CD4-positive, CD25-positive, alpha-beta regulatory T cell (primary cell): ENCODE data around the gene PODN. TPM values are rescaled to one million over a fixed set of nuclear protein-coding genes. Genes with fewer than 3 reads are reported as not detected.

Source experiments
- ATAC-seq, 2 donors: fragments of 150-1000 bp; cut with Tn5 transposase; one replicate each; pipeline ENCODE4 v1.10.0; 2021; ENCODE audit warnings: low read depth in 2 of 2, moderate number of reproducible peaks in 2 of 2, moderate library complexity in 1 of 2
- DNase-seq, 3 donors: peaks; one replicate each; pipeline versions ENCODE4 v3.0.0 to v3.0.0-alpha.2; 2012 to 2022; ENCODE audit warnings: mixed read lengths in 1 of 3
- H3K27ac ChIP-seq: one replicate; pipeline ENCODE4 v1.7.0; 2013; ENCODE audit warnings: mild to moderate bottlenecking, low read length; ENCODE audit not compliant: insufficient read depth, poor library complexity, severe bottlenecking
- H3K27me3 ChIP-seq: one replicate; pipeline ENCODE4 v1.7.0; 2013; ENCODE audit warnings: low read length; ENCODE audit not compliant: control insufficient read depth, insufficient read depth
- H3K36me3 ChIP-seq: one replicate; pipeline ENCODE4 v1.7.0; 2013; ENCODE audit warnings: mild to moderate bottlenecking, low read length, moderate library complexity; ENCODE audit not compliant: control insufficient read depth, insufficient read depth
- H3K4me1 ChIP-seq: 2 replicates; pipeline ENCODE4 v1.7.0; 2013; ENCODE audit warnings: mild to moderate bottlenecking, low read length; ENCODE audit not compliant: insufficient read depth, control insufficient read depth, poor library complexity, severe bottlenecking
- H3K4me3 ChIP-seq: one replicate; pipeline ENCODE4 v1.7.0; 2013; ENCODE audit warnings: low read depth, mild to moderate bottlenecking, low read length, moderate library complexity
- H3K9me3 ChIP-seq, 2 experiments: 1 replicate in 1 of 2; 2 replicates in 1 of 2; pipeline ENCODE4 v1.7.0; 2013; ENCODE audit warnings: low read length in 2 of 2, mild to moderate bottlenecking in 1 of 2, moderate library complexity in 1 of 2; ENCODE audit not compliant: control insufficient read depth in 2 of 2
- H3K27ac Mint-ChIP-seq, 3 donors: one replicate each; pipeline ENCODE4 v1.8.0; 2020 to 2022; ENCODE audit warnings: mild to moderate bottlenecking in 3 of 3, mixed read lengths in 3 of 3, moderate library complexity in 2 of 3
- H3K27me3 Mint-ChIP-seq: one replicate; pipeline ENCODE4 v1.8.0; 2022; ENCODE audit warnings: mild to moderate bottlenecking, mixed read lengths
- H3K36me3 Mint-ChIP-seq: one replicate; pipeline ENCODE4 v1.8.0; 2020; ENCODE audit warnings: mixed read lengths
- H3K4me1 Mint-ChIP-seq, 4 donors: one replicate each; pipeline ENCODE4 v1.8.0; 2020 to 2022; ENCODE audit warnings: mixed read lengths in 4 of 4, mild to moderate bottlenecking in 1 of 4
- H3K4me3 Mint-ChIP-seq, 4 donors: one replicate each; pipeline ENCODE4 v1.8.0; 2020 to 2022; ENCODE audit warnings: mild to moderate bottlenecking in 4 of 4, mixed read lengths in 4 of 4, moderate library complexity in 3 of 4
- H3K9me3 Mint-ChIP-seq, 7 donors: one replicate each; pipeline ENCODE4 v1.8.0; 2020 to 2022; ENCODE audit warnings: mixed read lengths in 7 of 7, mild to moderate bottlenecking in 3 of 7, moderate library complexity in 2 of 7
- polyA plus RNA-seq, 4 donors: library from polyadenylated mRNA; unstranded; fragments of 300-500 nt; fragmentation: Illumina TruSeq; gene quantifications; one replicate each; pipeline ENCODE4 v1.2.3, GENCODE V29; 2021
- total RNA-seq: library from RNA; stranded (reverse); gene quantifications from one replicate; pipeline ENCODE4 v1.2.3, GENCODE V29; 2022

Gene PODN
- total RNA-seq (not detected), polyA plus RNA-seq (not detected)

GRCh38 chr1:53061859-53062707 is at the start of gene PODN:
Gene PODN, plus strand, starts transcription at chr1:53062213. Its CDS starts 7,643 bp downstream, at chr1:53069856.
- no peak within 1 kb of the TSS for H3K27ac Mint-ChIP-seq
- H3K36me3 Mint-ChIP-seq = peaks cover 3% of the 10 kb centered on the region
- H3K9me3 Mint-ChIP-seq = peaks cover 0 to 3% (median 0%) of the 10 kb centered on the region in 7 donors
- DNase-seq (no peak), ATAC-seq (peak in 1 of 2 donors; percentile 17)
- Histone ChIP-seq H3K4me1 (peaks cover 10% of the 10 kb centered on the region), H3K9me3 (no peaks in the 10 kb centered on the region), H3K4me3 (no peak within 1 kb of the TSS), H3K36me3 (no peaks in the 10 kb centered on the region), H3K27ac (no peak within 1 kb of the TSS), H3K27me3 (peaks cover 20% of the 10 kb centered on the region)
- H3K4me3 Mint-ChIP-seq = peak within 1 kb of the TSS in 3 of 4 donors; percentile 39 to 69 (median 57)
- H3K27me3 Mint-ChIP-seq = peaks cover 63% of the 10 kb centered on the region
- H3K4me1 Mint-ChIP-seq = peaks cover 0 to 15% (median 0%) of the 10 kb centered on the region in 4 donors

- ATAC-seq = peak; percentile 99 to 100
- peak overlapping the region; percentile 78 to 92 (median 88) for H3K4me3 Mint-ChIP-seq
- Histone ChIP-seq H3K4me3 (peak overlapping the region; percentile 94), H3K27ac (peak overlapping the region; percentile 54), H3K27me3 (no peaks in the 10 kb centered on the region), H3K4me1 (peaks cover 20% of the 10 kb centered on the region), H3K36me3 (peaks cover 3% of the 10 kb centered on the region), H3K9me3 (no peaks in the 10 kb centered on the region)
- DNase-seq = peak; percentile 66 to 96 (median 87)
- H3K27ac Mint-ChIP-seq = peak overlapping the region; percentile 15 to 90 (median 90)
- no peaks in the 10 kb centered on the region for H3K27me3 Mint-ChIP-seq
- peaks cover 0 to 2% (median 0%) of the 10 kb centered on the region in 7 donors for H3K9me3 Mint-ChIP-seq
- H3K36me3 Mint-ChIP-seq = peaks cover 21% of the 10 kb centered on the region
- peaks cover 30 to 43% (median 35%) of the 10 kb centered on the region in 4 donors for H3K4me1 Mint-ChIP-seq
These were observed 47.1 kb upstream of the PODN start for GRCh38 chr1:53014791-53015507.

- Histone ChIP-seq H3K36me3 (peaks cover 3% of the 10 kb centered on the region), H3K9me3 (no peaks in the 10 kb centered on the region), H3K27me3 (no peaks in the 10 kb centered on the region), H3K4me3 (peak overlapping the region; percentile 94), H3K27ac (peak overlapping the region; percentile 54), H3K4me1 (peaks cover 20% of the 10 kb centered on the region)
- H3K36me3 Mint-ChIP-seq = peaks cover 21% of the 10 kb centered on the region
- peaks cover 0 to 2% (median 0%) of the 10 kb centered on the region in 7 donors for H3K9me3 Mint-ChIP-seq
- DNase-seq (no peak), ATAC-seq (no peak)
- H3K27me3 Mint-ChIP-seq = no peaks in the 10 kb centered on the region
- H3K27ac Mint-ChIP-seq = peak overlapping the region; percentile 15 to 90 (median 90)
- peak overlapping the region; percentile 78 to 92 (median 88) for H3K4me3 Mint-ChIP-seq
- H3K4me1 Mint-ChIP-seq = peaks cover 30 to 44% (median 35%) of the 10 kb centered on the region in 4 donors
These were observed 46.5 kb upstream of the PODN start for GRCh38 chr1:53015508-53015860.

- peaks cover 30 to 46% (median 35%) of the 10 kb centered on the region in 4 donors for H3K4me1 Mint-ChIP-seq
- Histone ChIP-seq H3K27me3 (no peaks in the 10 kb centered on the region), H3K4me3 (peak overlapping the region; percentile 94), H3K9me3 (no peaks in the 10 kb centered on the region), H3K36me3 (peaks cover 3% of the 10 kb centered on the region), H3K4me1 (peaks cover 20% of the 10 kb centered on the region), H3K27ac (no peak overlapping the region)
- ATAC-seq (no peak), DNase-seq (no peak)
- H3K9me3 Mint-ChIP-seq = no peaks in the 10 kb centered on the region
- H3K36me3 Mint-ChIP-seq = peaks cover 24% of the 10 kb centered on the region
- peak overlapping the region; percentile 24 to 91 (median 75) for H3K4me3 Mint-ChIP-seq
- H3K27me3 Mint-ChIP-seq = no peaks in the 10 kb centered on the region
- peak overlapping the region in 1 of 3 donors; percentile 24 for H3K27ac Mint-ChIP-seq
These were observed 45.3 kb upstream of the PODN start for GRCh38 chr1:53016705-53017104.

- no peak overlapping the region for H3K27ac Mint-ChIP-seq
- DNase-seq = no peak
- no peaks in the 10 kb centered on the region for H3K27me3 Mint-ChIP-seq
- Histone ChIP-seq H3K9me3 (no peaks in the 10 kb centered on the region), H3K36me3 (peaks cover 3% of the 10 kb centered on the region), H3K27me3 (no peaks in the 10 kb centered on the region), H3K27ac (no peak overlapping the region), H3K4me3 (no peak overlapping the region), H3K4me1 (peaks cover 9% of the 10 kb centered on the region)
- H3K36me3 Mint-ChIP-seq = peaks cover 24% of the 10 kb centered on the region
- no peaks in the 10 kb centered on the region for H3K9me3 Mint-ChIP-seq
- ATAC-seq = no peak
- no peak overlapping the region for H3K4me3 Mint-ChIP-seq
- peaks cover 27 to 39% (median 35%) of the 10 kb centered on the region in 4 donors for H3K4me1 Mint-ChIP-seq
These were observed 41.4 kb upstream of the PODN start for GRCh38 chr1:53020588-53020987.

GRCh38 chr1:53022179-53022578 is 39.8 kb upstream of the PODN start:
- Mint-ChIP-seq H3K27ac (peak overlapping the region in 1 of 3 donors; percentile 13), H3K27me3 (no peaks in the 10 kb centered on the region), H3K4me3 (peak overlapping the region in 2 of 4 donors; percentile 21 to 56), H3K9me3 (no peaks in the 10 kb centered on the region), H3K4me1 (peaks cover 14 to 25% (median 23%) of the 10 kb centered on the region in 4 donors), H3K36me3 (peaks cover 16% of the 10 kb centered on the region)
- peaks cover 2% of the 10 kb centered on the region for H3K36me3 ChIP-seq
- no peaks in the 10 kb centered on the region for H3K27me3 ChIP-seq
- no peak overlapping the region for H3K27ac ChIP-seq
- H3K4me1 ChIP-seq = no peaks in the 10 kb centered on the region
- DNase-seq (no peak), ATAC-seq (no peak)
- no peak overlapping the region for H3K4me3 ChIP-seq
- no peaks in the 10 kb centered on the region for H3K9me3 ChIP-seq

GRCh38 chr1:53023546-53023945 is 38.5 kb upstream of the PODN start:
- H3K4me3 Mint-ChIP-seq = no peak overlapping the region
- H3K4me1 ChIP-seq = no peaks in the 10 kb centered on the region
- H3K27ac Mint-ChIP-seq = no peak overlapping the region
- no peaks in the 10 kb centered on the region for H3K27me3 ChIP-seq
- ATAC-seq (no peak), DNase-seq (no peak)
- H3K27ac ChIP-seq = no peak overlapping the region
- H3K36me3 ChIP-seq = peaks cover 4% of the 10 kb centered on the region
- no peaks in the 10 kb centered on the region for H3K9me3 ChIP-seq
- no peaks in the 10 kb centered on the region for H3K9me3 Mint-ChIP-seq
- H3K27me3 Mint-ChIP-seq = no peaks in the 10 kb centered on the region
- peaks cover 18 to 24% (median 21%) of the 10 kb centered on the region in 4 donors for H3K4me1 Mint-ChIP-seq
- no peak overlapping the region for H3K4me3 ChIP-seq
- peaks cover 22% of the 10 kb centered on the region for H3K36me3 Mint-ChIP-seq
